ENCODE results near the gene MAP2K5. TPM values are rescaled to one million over a fixed set of nuclear protein-coding genes. Genes with fewer than 3 reads are reported as not detected.

The MAP2K5 gene
- total and polyA plus RNA-seq, 9 of the 15 experiments (the other 6 are each of a cell fraction or from before 2014, with no cell fraction given), result 0.41 to 16.5 (median 7.5) TPM

DNA sequence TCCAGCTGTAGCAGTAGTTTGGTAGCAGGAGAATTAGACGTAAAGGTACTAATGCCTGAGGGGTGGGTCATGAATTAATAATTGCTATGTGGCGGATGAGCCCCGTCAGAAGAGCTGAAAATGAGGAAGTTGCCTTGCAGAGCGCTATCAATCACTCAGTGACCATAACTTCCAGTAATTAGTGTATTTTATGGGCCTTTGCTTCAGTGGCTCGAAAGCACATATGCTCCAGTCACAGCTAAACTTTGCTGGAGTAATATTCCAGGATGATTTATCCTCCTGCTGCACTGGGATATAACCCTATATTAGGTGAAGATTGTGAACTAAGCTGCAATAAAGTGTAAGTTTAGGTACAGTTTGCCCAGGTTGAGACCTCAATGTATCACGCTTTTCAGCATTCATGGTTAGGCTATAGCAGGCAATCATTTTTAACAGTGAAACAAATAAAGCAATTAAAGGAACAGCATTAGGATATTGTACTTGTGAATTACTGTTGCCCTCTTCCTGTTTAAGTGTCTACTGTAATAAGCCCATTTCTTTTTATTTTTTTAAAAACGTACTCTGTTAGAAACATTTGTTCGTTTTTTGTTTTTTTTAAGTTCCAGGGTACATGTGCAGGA lies 178.2 kb downstream of the MAP2K5 start:
- intact Hi-C loops (cut with micrococcal nuclease) (no loop called here), in situ Hi-C loops (cut with MboI) (no loop called here)
- peak; percentile 91 for ATAC-seq
- Histone ChIP-seq H3K9me3 (replicated peaks; ENCODE audit: control insufficient read depth, insufficient read depth, low read depth, low read length) (no peaks in the 10 kb centered on the region), H3K27ac (ENCODE audit: extremely low read depth, low read depth, low read length) (peak overlapping the region; percentile 6; the same call in 1 of the 3 replicates), H3K4me1 (replicated peaks in 1 of 2; ENCODE audit: control insufficient read depth in 2 of 2, insufficient read depth in 2 of 2, low read length in 2 of 2) (peaks cover 0 to 8% of the 10 kb centered on the region in 2 experiments; a peak in 3 of 5 replicates), H3K36me3 (ENCODE audit: control insufficient read depth, insufficient read depth, low read length) (no peaks in the 10 kb centered on the region), H3K27me3 (ENCODE audit: control insufficient read depth in 2 of 2, insufficient read depth in 2 of 2, low read length in 2 of 2) (no peaks in the 10 kb centered on the region), H3K9me1 (ENCODE audit: control insufficient read depth, insufficient read depth, low read length) (no peaks in the 10 kb centered on the region), H4K20me1 (replicated peaks; ENCODE audit: control insufficient read depth, insufficient read depth, low read length) (no peaks in the 10 kb centered on the region), H2AFZ (ENCODE audit: low read depth, low read length) (peak overlapping the region; percentile 65; the same call in 1 of the 2 replicates), H3K4me2 (ENCODE audit: insufficient read depth, low read length) (peak overlapping the region; percentile 40; the same call in 1 of the 2 replicates), H3K4me3 (no peak overlapping the region), H3K79me2 (ENCODE audit: control insufficient read depth, insufficient read depth, low read length) (no peaks in the 10 kb centered on the region), H3K9ac (ENCODE audit: insufficient read depth in 1 of 2, low read depth in 2 of 2, low read length in 2 of 2) (peak overlapping the region in 1 of 2 experiments; percentile 14; a peak in 1 of 4 replicates)
- no TSS peak for BruUV-seq (replicated peaks)
- peak; percentile 90 for FAIRE-seq
- ChIA-PET CTCF (ENCODE audit: low intra/inter-chr PET ratio) (no interaction called here), POLR2A (interaction anchor here (0.5 to 1.3 kb wide), 6 partner anchors 11 to 1660 kb away, joined by 3 to 8 read pairs (median 4); no protein-coding TSS in a partner anchor)
- peak in 2 of 4 experiments; percentile 37 to 61 for DNase-seq (ENCODE audit: extremely low read depth in 1 of 4, low spot score in 3 of 4)
- WGBS (ENCODE audit: insufficient coverage, low coverage, missing lambda C conversion rate), result 30% methylated on average over 8 of the region's 8 CpGs
- no peak for TF ChIP-seq COPS2 (conservative IDR thresholded peaks at IDR 0.05)
- 0 out of 2 replicates have a peak, but pooled peaks have one; percentile 16 for TF ChIP-seq EP300 (IDR thresholded peaks at IDR 0.05; ENCODE audit: low read length)
- no peak for TF ChIP-seq HDAC8 (tag; IDR thresholded peaks at IDR 0.05)
- TF ChIP-seq MEIS2 (IDR thresholded peaks at IDR 0.05; ENCODE audit: partially characterized antibody), result peak; percentile 100
- TF ChIP-seq, protein P1, sequence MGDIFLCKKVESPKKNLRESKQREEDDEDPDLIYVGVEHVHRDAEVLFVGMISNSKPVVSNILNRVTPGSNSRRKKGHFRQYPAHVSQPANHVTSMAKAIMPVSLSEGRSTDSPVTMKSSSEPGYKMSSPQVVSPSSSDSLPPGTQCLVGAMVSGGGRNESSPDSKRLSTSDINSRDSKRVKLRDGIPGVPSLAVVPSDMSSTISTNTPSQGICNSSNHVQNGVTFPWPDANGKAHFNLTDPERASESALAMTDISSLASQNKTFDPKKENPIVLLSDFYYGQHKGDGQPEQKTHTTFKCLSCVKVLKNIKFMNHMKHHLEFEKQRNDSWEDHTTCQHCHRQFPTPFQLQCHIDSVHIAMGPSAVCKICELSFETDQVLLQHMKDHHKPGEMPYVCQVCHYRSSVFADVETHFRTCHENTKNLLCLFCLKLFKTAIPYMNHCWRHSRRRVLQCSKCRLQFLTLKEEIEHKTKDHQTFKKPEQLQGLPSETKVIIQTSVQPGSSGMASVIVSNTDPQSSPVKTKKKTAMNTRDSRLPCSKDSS (IDR thresholded peaks at IDR 0.05; ENCODE audit: low read depth, partially characterized antibody), result no peak
- TF ChIP-seq SOX6 (IDR thresholded peaks at IDR 0.05), result 0 out of 2 replicates have a peak, but pooled peaks have one; percentile 40
- TF ChIP-seq MTA1 (IDR thresholded peaks at IDR 0.05; ENCODE audit: borderline replicate concordance), result peak; percentile 39; the same call in 1 of the 2 replicates
- TF ChIP-seq SPI1 (IDR thresholded peaks at IDR 0.05; ENCODE audit: borderline replicate concordance, low read depth, low read length), result peak; percentile 96
- TF ChIP-seq PTTG1 (tag; IDR thresholded peaks at IDR 0.05; ENCODE audit: low read depth), result no peak
- TF ChIP-seq, protein P2, sequence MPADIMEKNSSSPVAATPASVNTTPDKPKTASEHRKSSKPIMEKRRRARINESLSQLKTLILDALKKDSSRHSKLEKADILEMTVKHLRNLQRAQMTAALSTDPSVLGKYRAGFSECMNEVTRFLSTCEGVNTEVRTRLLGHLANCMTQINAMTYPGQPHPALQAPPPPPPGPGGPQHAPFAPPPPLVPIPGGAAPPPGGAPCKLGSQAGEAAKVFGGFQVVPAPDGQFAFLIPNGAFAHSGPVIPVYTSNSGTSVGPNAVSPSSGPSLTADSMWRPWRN (IDR thresholded peaks at IDR 0.05; ENCODE audit: low read depth), result peak; percentile 32; the same call in 1 of the 2 replicates
- TF ChIP-seq JUND (IDR thresholded peaks at IDR 0.05; ENCODE audit: borderline replicate concordance, low read depth, low read length), result no peak
- TF ChIP-seq JUND (tag; IDR thresholded peaks at IDR 0.05; ENCODE audit: borderline replicate concordance, low read depth, low read length), result peak; percentile 35; the same call in 1 of the 3 replicates
- TF ChIP-seq, protein P3, sequence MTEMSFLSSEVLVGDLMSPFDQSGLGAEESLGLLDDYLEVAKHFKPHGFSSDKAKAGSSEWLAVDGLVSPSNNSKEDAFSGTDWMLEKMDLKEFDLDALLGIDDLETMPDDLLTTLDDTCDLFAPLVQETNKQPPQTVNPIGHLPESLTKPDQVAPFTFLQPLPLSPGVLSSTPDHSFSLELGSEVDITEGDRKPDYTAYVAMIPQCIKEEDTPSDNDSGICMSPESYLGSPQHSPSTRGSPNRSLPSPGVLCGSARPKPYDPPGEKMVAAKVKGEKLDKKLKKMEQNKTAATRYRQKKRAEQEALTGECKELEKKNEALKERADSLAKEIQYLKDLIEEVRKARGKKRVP (CRISPR knock-in tag; IDR thresholded peaks at IDR 0.05), result no peak
- no peak for TF ChIP-seq CCAR2 (IDR thresholded peaks at IDR 0.05; ENCODE audit: low read depth, low read length)
- no peak for TF ChIP-seq ILK (tag; IDR thresholded peaks at IDR 0.05; ENCODE audit: borderline replicate concordance, low read depth)
- no peak for TF ChIP-seq HCFC1 (IDR thresholded peaks at IDR 0.05; ENCODE audit: low read depth, low read length)
- no peak for TF ChIP-seq ZNF445 (CRISPR knock-in tag; IDR thresholded peaks at IDR 0.05; ENCODE audit: low read depth)
- no peak for TF ChIP-seq ZNF75A (CRISPR knock-in tag; IDR thresholded peaks at IDR 0.05)
- TF ChIP-seq, protein P4, sequence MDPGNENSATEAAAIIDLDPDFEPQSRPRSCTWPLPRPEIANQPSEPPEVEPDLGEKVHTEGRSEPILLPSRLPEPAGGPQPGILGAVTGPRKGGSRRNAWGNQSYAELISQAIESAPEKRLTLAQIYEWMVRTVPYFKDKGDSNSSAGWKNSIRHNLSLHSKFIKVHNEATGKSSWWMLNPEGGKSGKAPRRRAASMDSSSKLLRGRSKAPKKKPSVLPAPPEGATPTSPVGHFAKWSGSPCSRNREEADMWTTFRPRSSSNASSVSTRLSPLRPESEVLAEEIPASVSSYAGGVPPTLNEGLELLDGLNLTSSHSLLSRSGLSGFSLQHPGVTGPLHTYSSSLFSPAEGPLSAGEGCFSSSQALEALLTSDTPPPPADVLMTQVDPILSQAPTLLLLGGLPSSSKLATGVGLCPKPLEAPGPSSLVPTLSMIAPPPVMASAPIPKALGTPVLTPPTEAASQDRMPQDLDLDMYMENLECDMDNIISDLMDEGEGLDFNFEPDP (CRISPR knock-in tag; IDR thresholded peaks at IDR 0.05), result no peak
